HG02943 (cell line): Measurements from ENCODE around the gene RHCG.

ENCODE experiments used
- ATAC-seq: cut with Tn5 transposase; IDR thresholded peaks from one replicate; pipeline ENCODE4 v1.9.1; 2021; ENCODE audit warnings: mild to moderate bottlenecking, low read depth, moderate library complexity; ENCODE audit not compliant: unreplicated experiment

Gene RHCG

GRCh38 chr15:89446255-89446891, 50.0 kb downstream of the RHCG start:
- ATAC-seq = no peak

GRCh38 chr15:89445518-89445917, 50.9 kb downstream of the RHCG start:
- no peak for ATAC-seq

GRCh38 chr15:89444241-89445225, 51.9 kb downstream of the RHCG start:
- no peak for ATAC-seq

- no peak for ATAC-seq
Observed at GRCh38 chr15:89443581-89443980, 52.8 kb downstream of the RHCG start.

- ATAC-seq = no peak
Observed at GRCh38 chr15:89442671-89443307, 53.6 kb downstream of the RHCG start.

- ATAC-seq = no peak
Observed at GRCh38 chr15:89442155-89442554, 54.2 kb downstream of the RHCG start.

- peak; percentile 96 for ATAC-seq
Observed at GRCh38 chr15:89441295-89441812, 55.0 kb downstream of the RHCG start.

- no peak for ATAC-seq
Observed at GRCh38 chr15:89439764-89440163, 56.6 kb downstream of the RHCG start.

GRCh38 chr15:89436560-89437311, 59.6 kb downstream of the RHCG start:
- no peak for ATAC-seq

GRCh38 chr15:89435362-89435761, 61.0 kb downstream of the RHCG start:
- ATAC-seq = no peak

GRCh38 chr15:89433686-89434085, 62.7 kb downstream of the RHCG start:
- ATAC-seq = no peak

GRCh38 chr15:89430530-89431341, 65.6 kb downstream of the RHCG start:
- peak; percentile 78 for ATAC-seq

- ATAC-seq = no peak
Observed at GRCh38 chr15:89429986-89430385, 66.4 kb downstream of the RHCG start.

- ATAC-seq = no peak
Observed at GRCh38 chr15:89429023-89429422, 67.4 kb downstream of the RHCG start.

- no peak for ATAC-seq
Observed at GRCh38 chr15:89428246-89428645, 68.1 kb downstream of the RHCG start.

GRCh38 chr15:89426500-89426899, 69.9 kb downstream of the RHCG start:
- no peak for ATAC-seq

- ATAC-seq = no peak
Observed at GRCh38 chr15:89423981-89424380, 72.4 kb downstream of the RHCG start.
